Epidermal melanocyte (primary cell): ENCODE data around the gene CACNA2D1.

ENCODE experiments used
- DNase-seq: peaks from one replicate; pipeline ENCODE4 v3.0.0; 2011; ENCODE audit warnings: low spot score; ENCODE audit not compliant: insufficient read length

The CACNA2D1 gene

DNA sequence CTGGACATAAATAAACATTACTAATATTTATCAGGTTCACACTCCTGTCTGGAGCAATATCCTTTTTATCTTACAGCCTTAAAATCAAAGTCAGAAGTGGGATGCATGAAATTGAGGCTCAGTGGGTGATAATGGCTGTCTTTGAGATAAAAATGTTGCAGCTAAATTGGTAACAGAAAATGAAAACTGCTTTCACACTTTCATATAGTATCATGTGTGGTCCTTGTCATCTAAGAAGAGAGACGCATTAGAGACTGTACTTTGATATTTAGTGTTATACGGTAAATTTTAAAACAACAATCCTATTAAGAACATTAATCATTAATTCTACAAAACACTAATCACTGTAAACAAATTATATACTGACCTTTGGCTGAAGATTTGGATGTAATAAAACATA is 438.5 kb downstream of the CACNA2D1 start:
- DNase-seq, result no peak

GRCh38 chr7:81993186-81993585 is 450.4 kb downstream of the CACNA2D1 start:
- no peak for DNase-seq

GRCh38 chr7:81990395-81990794 is 453.2 kb downstream of the CACNA2D1 start:
- no peak for DNase-seq

DNA sequence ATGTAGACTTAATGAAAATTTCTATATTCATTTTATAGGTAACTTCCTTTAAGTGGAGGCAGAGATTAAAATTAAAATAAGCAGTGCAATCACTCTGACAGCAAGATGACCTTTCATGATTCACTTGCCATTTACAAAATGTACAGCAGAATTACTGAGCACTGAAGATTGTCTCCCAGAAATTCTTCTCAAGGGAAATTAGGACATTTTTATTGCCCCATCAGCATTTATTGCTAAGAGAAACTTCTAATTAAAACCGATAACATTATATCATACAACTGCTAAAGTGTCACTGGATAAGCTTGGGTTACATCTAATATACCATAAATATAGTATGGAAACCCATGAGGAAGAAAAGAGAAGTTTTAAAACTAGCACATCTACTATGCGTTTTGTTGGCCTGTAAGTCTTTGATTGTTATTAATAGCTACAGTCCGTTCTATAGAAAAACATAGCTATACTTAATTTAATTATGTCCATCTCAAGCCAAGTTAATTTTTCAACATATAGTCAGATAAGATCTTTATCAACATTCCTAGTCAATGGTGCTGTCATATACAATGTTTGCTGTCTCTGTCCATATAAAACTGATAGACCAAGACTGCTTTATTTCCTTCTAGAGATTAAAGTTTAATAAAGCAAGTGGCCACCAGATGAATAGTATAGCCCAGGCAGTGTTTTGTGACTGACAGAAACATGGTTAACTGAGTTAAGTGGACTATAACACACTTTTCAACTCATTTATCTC is 456.7 kb downstream of the CACNA2D1 start:
- no peak for DNase-seq

- no peak for DNase-seq
Measured at GRCh38 chr7:81983406-81983805, 460.2 kb downstream of the CACNA2D1 start.

DNA sequence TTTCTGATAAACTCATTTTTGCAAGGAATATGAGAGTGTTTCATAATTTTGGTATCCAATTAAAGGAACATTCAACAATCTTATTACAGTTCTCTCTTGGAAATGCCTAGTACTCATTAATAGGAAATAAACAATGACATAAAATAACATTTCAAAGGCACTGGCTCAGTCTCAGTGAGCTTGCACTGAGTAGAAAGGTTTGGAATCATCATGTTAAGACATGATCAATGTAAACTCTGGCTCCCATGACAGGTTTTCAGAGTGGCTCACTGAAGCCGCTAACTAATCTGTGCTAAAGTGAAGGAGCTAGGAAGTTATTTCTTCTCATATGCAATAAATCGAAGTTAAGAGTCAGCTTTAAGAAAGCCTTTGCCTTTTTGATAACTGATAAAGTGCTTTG is 470.5 kb downstream of the CACNA2D1 start:
- DNase-seq, result no peak

DNA sequence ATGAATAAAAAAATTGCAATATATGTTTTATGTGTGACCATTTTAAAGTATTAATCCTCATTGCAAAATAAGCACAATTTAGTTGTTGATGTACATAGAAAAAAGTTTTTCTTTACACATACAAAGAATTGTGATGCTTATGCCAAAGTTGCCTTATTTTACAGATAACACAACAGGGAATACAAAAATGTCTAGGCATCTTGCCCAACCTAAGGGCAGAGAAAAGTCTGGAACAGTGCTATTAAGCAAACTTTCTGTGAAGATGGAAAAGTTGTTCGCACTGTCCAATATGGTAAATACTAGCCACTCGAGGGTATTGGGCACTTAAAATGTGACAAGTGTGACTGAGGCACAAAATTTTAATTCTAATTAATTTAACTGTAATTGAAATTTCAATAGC is 483.6 kb downstream of the CACNA2D1 start:
- no peak for DNase-seq

GRCh38 chr7:81957517-81957916 is 486.1 kb downstream of the CACNA2D1 start:
- DNase-seq, result no peak

DNA sequence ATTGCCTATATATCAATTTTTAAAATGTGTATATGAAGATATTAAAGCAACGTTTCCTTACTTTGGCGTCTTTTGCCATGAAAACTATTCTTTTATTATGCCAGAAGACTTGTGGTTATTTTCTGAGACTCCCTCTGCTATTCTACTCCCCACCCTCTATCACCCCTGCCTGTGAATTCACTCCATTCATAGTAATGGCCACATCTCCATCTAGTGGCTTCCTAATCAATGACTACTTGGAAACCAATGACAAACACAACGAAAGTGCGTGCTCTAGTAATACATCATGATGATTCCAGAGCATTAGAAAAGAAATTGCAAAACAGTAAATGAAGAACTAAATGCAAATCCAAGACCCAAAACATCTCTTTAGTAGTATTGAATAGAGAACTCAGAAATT is 487.1 kb downstream of the CACNA2D1 start:
- peak; percentile 36 for DNase-seq

DNA sequence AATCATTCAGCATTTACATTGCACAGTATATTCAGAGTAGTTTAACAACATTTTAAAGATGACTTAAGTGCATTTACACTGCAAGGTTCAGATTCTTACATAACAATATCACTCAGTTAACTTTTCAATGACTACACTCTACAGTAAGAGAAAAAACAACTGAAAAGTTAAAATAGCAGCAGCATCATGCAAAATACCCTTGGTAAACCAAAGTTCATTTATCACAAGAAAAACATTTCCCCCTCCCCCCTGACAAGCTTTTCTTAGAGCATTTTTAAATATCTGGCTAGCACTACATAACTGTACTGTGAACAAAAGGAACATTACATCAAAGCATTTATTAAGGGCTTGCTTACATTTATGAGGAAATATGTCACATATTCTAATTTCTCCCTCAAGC is 494.3 kb downstream of the CACNA2D1 start:
- no peak for DNase-seq

- no peak for DNase-seq
Measured at GRCh38 chr7:81944058-81944457, 499.5 kb downstream of the CACNA2D1 start.

DNA sequence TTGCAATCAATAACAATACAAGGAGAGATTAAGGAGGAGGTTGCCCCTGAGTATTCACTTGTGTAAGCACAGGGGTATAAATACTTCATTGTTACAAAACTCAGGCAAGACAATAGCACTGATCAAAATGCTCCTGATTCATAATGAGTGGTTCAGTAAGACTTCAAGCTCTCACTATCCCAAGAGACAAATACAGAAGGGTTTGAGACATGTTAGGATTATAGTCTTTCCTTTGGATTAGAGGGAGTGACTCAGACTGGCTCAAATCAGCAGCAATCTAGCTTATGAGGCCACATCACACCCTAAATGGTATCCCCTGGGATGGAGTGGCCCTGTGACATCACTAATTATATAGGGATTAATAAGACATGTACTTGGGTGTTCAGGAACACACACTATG is 506.5 kb downstream of the CACNA2D1 start:
- DNase-seq, result no peak

DNA sequence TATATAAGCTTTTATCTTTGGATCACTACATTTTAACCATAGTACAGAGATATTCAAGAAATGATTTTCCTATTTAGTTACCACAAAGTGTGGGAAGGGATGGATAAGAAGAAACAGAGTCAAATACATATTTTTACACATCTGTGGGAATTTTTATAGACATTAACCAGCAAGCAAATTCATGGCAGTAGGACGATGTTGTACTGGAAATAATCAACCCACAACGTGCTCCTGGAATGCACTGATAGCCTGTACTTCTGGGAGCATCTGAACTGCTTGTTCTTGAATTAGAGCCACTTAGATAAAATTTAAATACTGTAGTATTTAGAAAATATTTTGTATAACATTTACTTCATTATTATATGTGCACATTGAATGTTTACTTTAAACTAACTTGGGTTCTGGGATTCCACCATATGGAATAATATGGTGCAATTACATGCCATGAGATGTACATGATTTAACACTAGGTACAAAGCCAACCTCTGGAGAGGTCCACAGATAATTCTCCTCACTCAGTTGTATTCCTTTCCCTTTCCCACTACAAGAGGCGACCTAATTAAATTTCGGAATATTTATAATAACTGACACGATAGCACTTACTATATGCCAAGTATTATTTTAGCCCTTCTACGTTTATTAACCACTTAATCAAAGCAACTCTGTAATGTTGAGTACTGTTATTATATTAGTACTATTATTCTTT is 508.8 kb downstream of the CACNA2D1 start:
- DNase-seq, result no peak

DNA sequence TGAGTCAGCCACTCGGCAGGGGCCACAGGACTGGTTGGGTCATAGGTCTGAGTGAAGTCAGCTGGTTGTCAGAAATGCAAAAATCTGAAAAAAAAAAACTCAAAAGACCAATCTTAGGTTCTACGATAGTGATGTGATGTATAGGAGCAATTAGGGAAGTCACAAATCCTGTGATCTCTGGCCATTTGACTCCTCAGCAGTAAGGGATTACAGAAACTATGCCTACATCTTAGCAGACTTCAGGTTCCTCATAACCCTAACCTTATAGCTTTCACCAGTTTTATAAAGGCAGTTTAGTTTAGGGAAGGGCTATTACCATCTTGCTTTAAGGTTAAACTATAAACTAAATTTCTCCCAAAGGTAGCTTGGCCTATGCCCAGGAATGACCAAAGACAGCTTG is 510.6 kb downstream of the CACNA2D1 start:
- DNase-seq, result no peak

DNA sequence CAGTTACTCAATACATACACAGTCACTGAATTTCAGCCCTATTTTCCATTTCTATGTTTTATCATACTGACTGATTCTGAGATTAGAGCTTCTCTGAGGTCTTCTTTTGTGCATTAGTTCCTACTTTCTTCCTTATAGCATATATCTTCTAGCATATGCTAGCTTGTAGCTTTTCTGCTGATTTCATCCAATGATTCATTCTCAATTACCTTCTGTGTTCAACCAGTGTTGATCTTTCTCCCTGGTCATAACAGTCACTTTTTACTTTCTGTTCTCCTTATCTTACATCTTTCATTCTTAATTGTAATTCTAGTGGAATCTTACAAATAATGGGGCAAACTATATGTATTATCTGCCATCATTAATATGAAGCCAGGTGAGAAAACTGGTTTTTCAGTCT is 514.2 kb downstream of the CACNA2D1 start:
- DNase-seq, result no peak

DNA sequence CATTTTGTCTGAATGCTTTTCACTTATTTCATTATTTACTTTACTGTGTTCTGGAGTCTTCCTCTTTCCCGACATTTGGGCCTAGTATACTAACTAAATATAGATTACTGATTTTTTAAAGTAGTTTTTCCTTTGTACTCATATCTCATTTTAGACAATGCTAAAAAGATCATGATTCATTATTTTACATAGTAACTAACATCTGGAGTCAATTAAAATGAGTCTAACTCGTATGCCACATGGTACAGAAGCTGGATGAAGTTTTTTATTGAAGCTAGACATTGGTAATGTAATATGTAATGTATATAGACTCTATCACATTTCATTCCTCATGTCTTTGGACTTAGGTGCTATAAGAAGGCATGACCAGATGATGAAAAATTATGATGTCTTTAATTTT is 517.4 kb downstream of the CACNA2D1 start:
- no peak for DNase-seq

GRCh38 chr7:81925530-81925929 is 518.0 kb downstream of the CACNA2D1 start:
- DNase-seq, result no peak

DNA sequence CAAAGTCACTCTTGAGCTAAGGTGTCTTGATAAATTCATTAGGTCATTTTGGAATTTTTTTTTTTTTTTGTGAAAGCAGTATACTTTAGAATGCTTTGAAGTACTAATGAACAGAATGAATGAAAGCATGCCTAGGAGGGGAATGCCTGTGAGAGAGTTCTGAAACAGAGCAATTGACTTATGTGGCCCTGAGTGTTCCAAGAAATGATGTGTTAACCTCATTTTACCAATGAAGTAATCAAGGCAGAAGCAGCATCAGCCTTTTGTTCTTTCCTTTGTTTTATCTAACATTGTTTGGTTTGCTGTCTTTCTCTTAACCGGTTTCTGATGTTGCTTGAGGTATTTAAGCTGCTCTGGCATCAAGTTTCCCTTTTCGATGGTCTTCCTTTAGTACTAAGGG is 519.1 kb downstream of the CACNA2D1 start:
- DNase-seq, result no peak

DNA sequence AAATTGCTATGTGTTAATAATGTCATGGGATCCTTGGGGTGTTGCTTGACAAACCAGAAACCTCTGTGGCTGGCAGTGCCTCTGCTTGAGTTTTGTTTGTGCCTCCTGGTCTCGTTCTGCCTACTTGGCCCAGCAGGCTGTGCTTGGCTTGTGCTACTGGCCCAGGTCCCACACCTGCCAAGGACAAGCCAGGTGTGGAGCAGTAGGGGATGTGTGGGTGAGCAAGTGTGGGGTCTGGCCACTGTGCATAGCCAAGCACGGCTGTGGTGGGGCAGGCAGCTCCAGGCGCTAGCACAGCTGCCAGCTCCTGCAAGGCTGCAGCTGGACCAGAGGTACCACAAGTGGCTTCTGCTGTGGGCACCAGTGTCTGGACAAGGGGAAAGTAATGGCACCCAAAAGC is 524.1 kb downstream of the CACNA2D1 start:
- no peak for DNase-seq

DNA sequence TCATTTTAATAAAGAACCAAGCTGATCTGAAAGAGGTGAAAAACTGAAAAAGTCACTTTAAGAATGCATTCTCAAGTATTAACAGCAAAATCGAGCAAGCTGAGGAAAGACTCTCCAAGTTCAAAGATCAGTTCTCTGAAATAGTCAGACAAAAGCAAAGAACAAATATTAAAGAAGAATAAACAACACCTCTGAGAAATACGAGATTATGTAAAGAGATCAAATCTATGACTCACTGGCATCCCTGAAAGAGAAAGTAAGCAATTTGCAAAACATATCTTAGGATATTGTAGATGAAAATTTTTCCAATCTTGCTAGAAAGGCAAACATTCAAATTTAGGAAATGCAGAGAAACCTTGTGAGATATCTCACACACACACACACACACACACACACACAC is 535.4 kb downstream of the CACNA2D1 start:
- DNase-seq, result no peak

- DNase-seq, result no peak
Measured at GRCh38 chr7:81903115-81903514, 540.5 kb downstream of the CACNA2D1 start.

- DNase-seq, result no peak
Measured at GRCh38 chr7:81902536-81902935, 541.0 kb downstream of the CACNA2D1 start.
